C4-2B (cell line): Measurements from ENCODE around the gene CDKN1C.

ENCODE experiments used
- CTCF ChIP-seq: fragments of 450-650 bp; conservative IDR thresholded peaks from 2 replicates; pipeline ENCODE4 v1.5.1; 2017; ENCODE audit warnings: mild to moderate bottlenecking
- ZFX ChIP-seq: fragments of 450-650 bp; IDR thresholded peaks from 2 replicates; pipeline ENCODE4 v1.6.1; 2017

GRCh38 chr11:2916892-2917645 is 31.5 kb upstream of the CDKN1C start:
- TF ChIP-seq CTCF (no peak), ZFX (no peak)
